Right lobe of liver (tissue), 4 donors: ENCODE results near the gene ENGASE.

Source experiments
- POLR2A ChIP-seq: fragments of 450-650 bp; IDR thresholded peaks from one replicate; pipeline ENCODE4 v1.6.1; 2017; ENCODE audit warnings: antibody characterized with exemption, mild to moderate bottlenecking
- TF ChIP-seq, protein P1 (sequence below), 4 donors: fragments of 200-600 bp in 3 of 4; fragments of 450-650 bp in 1 of 4; IDR thresholded peaks; one replicate each; pipeline versions ENCODE4 v1.5.1 to v1.8.0; 2016 to 2022; ENCODE audit warnings: antibody characterized with exemption in 4 of 4, mild to moderate bottlenecking in 2 of 4
- donor health status: DM: no; HTN: no; CAD: no.
- donor health status: DM: no; HTN: no; CAD: no.
- donor health status: DM: no; HTN: yes; CAD: no.

DNA sequence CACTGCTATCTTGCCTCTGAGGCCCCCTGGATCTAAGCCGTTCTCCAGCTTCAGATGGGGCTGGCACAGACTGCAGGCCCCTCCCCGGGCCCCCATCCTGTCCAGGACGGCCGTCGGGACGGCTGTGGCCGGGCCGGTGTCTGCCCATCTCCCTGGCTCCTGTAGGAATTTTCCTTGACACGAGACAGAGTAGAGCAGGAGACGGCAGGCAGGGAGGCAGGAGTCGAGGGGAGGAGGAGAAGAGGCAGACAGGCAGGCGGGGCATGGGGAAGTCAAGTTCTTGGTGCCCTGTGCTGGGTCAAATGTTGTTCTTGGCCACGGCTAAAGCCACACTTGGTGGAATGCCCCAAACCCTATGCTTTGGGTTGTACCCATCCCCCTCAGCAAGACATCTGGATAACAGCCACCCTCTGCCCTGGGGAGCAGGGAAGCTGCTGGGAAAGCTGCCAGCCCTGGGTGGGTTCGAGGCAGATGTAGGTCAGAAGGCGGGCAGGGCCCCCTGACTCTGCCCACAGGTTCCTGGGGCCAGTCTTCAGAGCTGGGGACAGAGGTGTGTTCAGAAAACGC lies 46.6 kb upstream of the ENGASE start:
- no peak for TF ChIP-seq POLR2A
- TF ChIP-seq, protein P1, sequence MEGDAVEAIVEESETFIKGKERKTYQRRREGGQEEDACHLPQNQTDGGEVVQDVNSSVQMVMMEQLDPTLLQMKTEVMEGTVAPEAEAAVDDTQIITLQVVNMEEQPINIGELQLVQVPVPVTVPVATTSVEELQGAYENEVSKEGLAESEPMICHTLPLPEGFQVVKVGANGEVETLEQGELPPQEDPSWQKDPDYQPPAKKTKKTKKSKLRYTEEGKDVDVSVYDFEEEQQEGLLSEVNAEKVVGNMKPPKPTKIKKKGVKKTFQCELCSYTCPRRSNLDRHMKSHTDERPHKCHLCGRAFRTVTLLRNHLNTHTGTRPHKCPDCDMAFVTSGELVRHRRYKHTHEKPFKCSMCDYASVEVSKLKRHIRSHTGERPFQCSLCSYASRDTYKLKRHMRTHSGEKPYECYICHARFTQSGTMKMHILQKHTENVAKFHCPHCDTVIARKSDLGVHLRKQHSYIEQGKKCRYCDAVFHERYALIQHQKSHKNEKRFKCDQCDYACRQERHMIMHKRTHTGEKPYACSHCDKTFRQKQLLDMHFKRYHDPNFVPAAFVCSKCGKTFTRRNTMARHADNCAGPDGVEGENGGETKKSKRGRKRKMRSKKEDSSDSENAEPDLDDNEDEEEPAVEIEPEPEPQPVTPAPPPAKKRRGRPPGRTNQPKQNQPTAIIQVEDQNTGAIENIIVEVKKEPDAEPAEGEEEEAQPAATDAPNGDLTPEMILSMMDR (IDR thresholded peaks at IDR 0.05): no peak
